Ovary (tissue), 9 donors: ENCODE results near the gene YLPM1. TPM values are rescaled to one million over a fixed set of nuclear protein-coding genes. Genes with fewer than 3 reads are reported as not detected.

Experiments
- DNase-seq, 5 donors: peaks; one replicate each; pipeline ENCODE4 v3.0.0-alpha.2; 2019 to 2020
- H3K27ac ChIP-seq, 2 donors: fragments of 200-600 bp; one replicate each; pipeline versions ENCODE4 v1.5.1 to v1.8.0; 2019 to 2022
- H3K27me3 ChIP-seq: fragments of 200-600 bp; one replicate; pipeline ENCODE4 v1.8.0; 2022
- H3K36me3 ChIP-seq: fragments of 200-600 bp; sonication (generic); one replicate; pipeline ENCODE4 v1.5.1; 2019
- H3K4me1 ChIP-seq: one replicate; pipeline ENCODE4 v1.8.1; 2013; ENCODE audit warnings: mild to moderate bottlenecking, moderate library complexity; ENCODE audit not compliant: insufficient read depth
- H3K4me3 ChIP-seq: fragments of 200-600 bp; sonication (generic); one replicate; pipeline ENCODE4 v1.5.1; 2017
- H3K9me3 ChIP-seq, 2 donors: fragments of 200-600 bp in 1 of 2; sonication (generic) in 1 of 2; one replicate each; pipeline versions ENCODE4 v1.5.1 to v1.8.1; 2013 to 2019; ENCODE audit warnings: mild to moderate bottlenecking in 1 of 2, moderate library complexity in 1 of 2
- EP300 ChIP-seq: sonication (generic); formaldehyde crosslinking; IDR thresholded peaks from one replicate; pipeline ENCODE4 v1.6.1; 2017; ENCODE audit warnings: antibody characterized with exemption
- POLR2A ChIP-seq: fragments of 450-650 bp; IDR thresholded peaks from one replicate; pipeline ENCODE4 v1.6.1; 2017; ENCODE audit warnings: antibody characterized with exemption, mild to moderate bottlenecking, moderate library complexity
- WGBS, 3 donors: extraction: QIAGEN DNeasy Blood & Tissue Kit in 1 of 3; methylation state at CpG; one replicate each; pipeline versions ENCODE4 v1.1.5 to v1.1.7; 2013 to 2017; 5-methylcytosine and 5-hydroxymethylcytosine counted together
- intact Hi-C, 4 donors: fragments of 100-400 bp; cut with DNase I; formaldehyde crosslinking; loops; one replicate each; pipeline versions ENCODE4 v1.11.0 to v1.15.1; 2022 to 2023
- polyA plus RNA-seq, 2 donors: library from polyadenylated mRNA; stranded (reverse); fragments of 200-250 nt in 1 of 2; fragments of 350-450 nt in 1 of 2; fragmentation: Illumina TruSeq in 1 of 2; extraction: RNeasy Lipid Tissue Mini Kit (QIAGEN cat#74804) in 1 of 2; gene quantifications; one replicate each; pipeline ENCODE4 v1.2.3, GENCODE V29; 2013 to 2014
- total RNA-seq, 7 donors: library from RNA; depleted of rRNA in 2 of 7; stranded (reverse); fragments of >200 nt in 2 of 7; fragmentation: NEBNext Ultra II Directional in 3 of 7; extraction: Animal tissue kit (Norgen Biotek cat#: 25700) in 3 of 7; gene quantifications; one replicate each; pipeline versions ENCODE4 v1.1.0 to v1.2.4, GENCODE V29; 2016 to 2023
- TF ChIP-seq, protein P1 (sequence below), 3 donors: fragments of 450-650 bp in 2 of 3; fragments of 200-600 bp in 1 of 3; IDR thresholded peaks; one replicate each; pipeline versions ENCODE4 v1.5.1 to v1.8.0; 2016 to 2022; ENCODE audit warnings: antibody characterized with exemption in 3 of 3, mild to moderate bottlenecking in 1 of 3
- donor health status: DM: no; HTN: no; CAD: no; lungs with moderate emphysema.
- donor health status: DM: no; HTN: no; CAD: no.
- donor health status: Bipolar disorder and iron deficiency.
- donor health status: DM: yes; HTN: yes; CAD: no.
- donor health status: DM: no; HTN: no; CAD: no.
- donor health status: DM: yes; HTN: yes; CAD: no.

Gene YLPM1
- total and polyA plus RNA-seq, 9 donors = 30.1 to 92.4 (median 68.4) TPM

DNA sequence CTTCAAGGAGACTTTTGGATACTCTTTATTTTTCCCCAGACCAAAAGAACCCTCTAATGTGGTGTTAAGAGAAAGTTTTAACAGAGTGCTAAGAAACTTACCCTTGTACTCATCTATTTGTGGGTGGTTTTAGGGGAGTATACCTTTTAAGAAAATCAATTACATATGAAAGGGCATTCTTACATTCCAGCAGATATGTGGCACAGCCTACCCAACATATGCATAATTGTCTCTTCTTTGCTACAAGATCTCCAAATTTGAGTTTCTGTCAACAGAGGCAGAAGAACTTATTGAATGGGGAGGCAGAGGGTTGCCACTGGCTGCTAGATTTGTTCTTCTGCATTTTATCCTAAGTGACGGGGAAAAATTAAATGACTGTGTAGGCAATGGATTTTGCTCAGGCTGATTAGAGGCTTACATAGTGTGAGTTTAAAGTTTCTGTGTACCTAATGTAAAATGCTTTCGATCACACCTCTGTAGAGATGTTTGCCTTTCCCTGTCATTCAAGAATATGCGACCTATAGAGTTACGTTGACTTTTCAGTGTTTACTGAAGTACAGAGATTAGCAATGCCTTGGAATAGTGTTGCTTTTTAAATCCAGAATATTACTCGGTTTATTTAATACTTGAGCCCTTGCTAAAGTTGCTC is 58.3 kb downstream of the YLPM1 start:
- no peaks in the 10 kb centered on the region for H3K9me3 ChIP-seq
- H3K4me1 ChIP-seq = no peaks in the 10 kb centered on the region
- TF ChIP-seq POLR2A = no peak
- no peaks in the 10 kb centered on the region for H3K27me3 ChIP-seq
- H3K4me3 ChIP-seq = no peak overlapping the region
- no peaks in the 10 kb centered on the region for H3K36me3 ChIP-seq
- 90 to 93% (median 92%) methylated on average over 5 of the region's 5 CpGs for WGBS, 3 donors
- no peak overlapping the region for H3K27ac ChIP-seq
- DNase-seq = no peak
- intact Hi-C loops = no loop called here

DNA sequence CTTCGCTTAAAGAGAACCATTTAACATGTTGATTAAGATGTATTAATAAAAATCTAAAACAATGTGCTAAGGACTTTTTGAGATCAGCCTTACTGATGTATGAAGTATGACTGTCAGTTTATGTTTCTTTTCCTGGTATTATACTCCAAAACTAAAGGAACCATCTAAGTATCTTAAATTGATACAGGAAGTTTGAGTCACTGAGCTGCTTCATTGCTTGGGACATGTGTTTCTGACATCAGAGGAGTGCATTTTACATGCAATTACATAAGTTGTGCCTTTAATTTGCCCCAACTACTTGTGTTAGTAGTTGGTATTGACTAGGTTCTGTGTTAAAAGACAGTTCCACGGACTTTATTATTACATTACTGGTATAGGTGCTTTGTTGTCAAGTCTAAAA is 61.9 kb downstream of the YLPM1 start:
- Histone ChIP-seq H3K4me1 (no peaks in the 10 kb centered on the region), H3K27me3 (no peaks in the 10 kb centered on the region), H3K4me3 (no peak overlapping the region), H3K9me3 (no peaks in the 10 kb centered on the region), H3K36me3 (no peaks in the 10 kb centered on the region), H3K27ac (no peak overlapping the region)
- intact Hi-C loops = no loop called here
- DNase-seq = no peak
- TF ChIP-seq, protein P1, sequence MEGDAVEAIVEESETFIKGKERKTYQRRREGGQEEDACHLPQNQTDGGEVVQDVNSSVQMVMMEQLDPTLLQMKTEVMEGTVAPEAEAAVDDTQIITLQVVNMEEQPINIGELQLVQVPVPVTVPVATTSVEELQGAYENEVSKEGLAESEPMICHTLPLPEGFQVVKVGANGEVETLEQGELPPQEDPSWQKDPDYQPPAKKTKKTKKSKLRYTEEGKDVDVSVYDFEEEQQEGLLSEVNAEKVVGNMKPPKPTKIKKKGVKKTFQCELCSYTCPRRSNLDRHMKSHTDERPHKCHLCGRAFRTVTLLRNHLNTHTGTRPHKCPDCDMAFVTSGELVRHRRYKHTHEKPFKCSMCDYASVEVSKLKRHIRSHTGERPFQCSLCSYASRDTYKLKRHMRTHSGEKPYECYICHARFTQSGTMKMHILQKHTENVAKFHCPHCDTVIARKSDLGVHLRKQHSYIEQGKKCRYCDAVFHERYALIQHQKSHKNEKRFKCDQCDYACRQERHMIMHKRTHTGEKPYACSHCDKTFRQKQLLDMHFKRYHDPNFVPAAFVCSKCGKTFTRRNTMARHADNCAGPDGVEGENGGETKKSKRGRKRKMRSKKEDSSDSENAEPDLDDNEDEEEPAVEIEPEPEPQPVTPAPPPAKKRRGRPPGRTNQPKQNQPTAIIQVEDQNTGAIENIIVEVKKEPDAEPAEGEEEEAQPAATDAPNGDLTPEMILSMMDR (IDR thresholded peaks at IDR 0.05) = no peak
- no peak for TF ChIP-seq EP300
- no peak for TF ChIP-seq POLR2A
- WGBS, 3 donors = 88 to 93% (median 90%) methylated on average over 2 of the region's 2 CpGs

DNA sequence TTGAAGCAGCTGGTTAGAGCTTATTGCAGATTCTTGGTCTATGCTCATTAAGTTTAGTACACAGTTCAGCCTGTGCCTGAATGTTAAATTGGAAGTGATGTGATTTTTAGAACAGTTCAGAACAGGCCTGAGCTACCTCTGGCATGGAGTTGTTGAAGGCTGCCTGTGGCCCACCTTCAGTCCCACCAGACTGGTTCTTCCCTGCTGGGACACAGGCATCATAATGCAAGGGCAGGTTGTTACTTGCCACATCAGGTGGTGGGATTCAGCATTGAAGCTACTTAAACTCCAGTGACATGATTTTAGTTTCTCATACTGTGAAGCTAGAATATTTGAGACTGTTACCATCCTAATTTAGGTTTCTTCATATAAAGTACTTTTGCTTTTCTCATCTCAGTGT is 63.5 kb downstream of the YLPM1 start:
- TF ChIP-seq, protein P1 (IDR thresholded peaks at IDR 0.05) = no peak
- Histone ChIP-seq H3K27ac (no peak overlapping the region), H3K4me1 (no peaks in the 10 kb centered on the region), H3K27me3 (no peaks in the 10 kb centered on the region), H3K36me3 (no peaks in the 10 kb centered on the region), H3K9me3 (no peaks in the 10 kb centered on the region), H3K4me3 (no peak overlapping the region)
- DNase-seq = no peak
- intact Hi-C loops = no loop called here

DNA sequence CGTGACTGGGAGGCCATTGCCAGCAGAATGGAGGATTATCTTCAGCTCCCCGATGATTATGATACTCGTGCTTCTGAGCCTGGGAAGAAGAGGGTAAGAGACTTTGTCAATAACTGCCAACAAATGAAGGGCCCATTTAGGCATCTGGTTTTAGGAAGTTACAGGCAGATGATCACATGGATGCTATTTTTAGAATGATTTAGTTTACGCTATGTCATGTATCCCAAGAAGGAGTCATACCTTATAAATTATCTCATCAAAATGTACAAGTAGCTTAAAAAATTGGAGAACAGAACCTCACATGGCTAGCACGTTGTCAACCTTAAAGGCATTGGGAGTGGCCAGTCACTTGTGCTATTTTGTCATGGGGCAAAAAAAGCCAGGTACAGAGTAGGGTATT is 66.1 kb downstream of the YLPM1 start:
- WGBS, 3 donors = 86 to 95% (median 91%) methylated on average over 5 of the region's 5 CpGs
- Histone ChIP-seq H3K9me3 (no peaks in the 10 kb centered on the region), H3K27ac (no peak overlapping the region), H3K4me3 (no peak overlapping the region), H3K27me3 (no peaks in the 10 kb centered on the region), H3K36me3 (no peaks in the 10 kb centered on the region), H3K4me1 (no peaks in the 10 kb centered on the region)
- intact Hi-C loops = no loop called here
- no peak for TF ChIP-seq POLR2A
- TF ChIP-seq, protein P1 (IDR thresholded peaks at IDR 0.05) = no peak
- TF ChIP-seq EP300 = no peak
- DNase-seq = no peak

DNA sequence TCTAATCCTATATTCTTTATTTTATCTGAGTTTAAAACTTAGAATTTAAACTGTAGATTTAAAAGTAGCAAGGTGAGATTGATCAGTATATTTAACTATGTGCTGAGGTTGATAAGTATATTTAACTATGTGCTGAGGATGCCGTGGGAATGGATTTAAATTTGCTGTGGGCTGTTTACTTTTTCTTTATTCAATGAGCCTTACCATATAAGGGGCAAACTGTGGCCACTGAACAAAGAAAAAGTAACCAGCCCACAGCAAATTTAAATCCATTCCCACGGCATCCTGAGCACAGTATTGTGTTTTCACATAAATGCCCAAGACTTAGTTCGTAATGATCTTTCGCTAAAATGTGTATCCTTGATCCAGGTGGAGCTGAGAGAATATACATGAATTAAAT is 69.7 kb downstream of the YLPM1 start:
- intact Hi-C loops = no loop called here
- TF ChIP-seq EP300 (no peak), POLR2A (no peak)
- TF ChIP-seq, protein P1 (IDR thresholded peaks at IDR 0.05) = no peak
- DNase-seq = no peak
- Histone ChIP-seq H3K36me3 (no peaks in the 10 kb centered on the region), H3K9me3 (no peaks in the 10 kb centered on the region), H3K4me1 (no peaks in the 10 kb centered on the region), H3K27me3 (no peaks in the 10 kb centered on the region), H3K4me3 (no peak overlapping the region), H3K27ac (no peak overlapping the region)
- WGBS, 3 donors = 94 to 96% (median 96%) methylated on average over 4 of the region's 4 CpGs
